GM11168 (cell line): ENCODE measurements around the gene NCAPG2.

Experiments used
- in situ Hi-C: fragments of 300-500 bp; cut with MboI; formaldehyde crosslinking; loops from one replicate; pipeline ENCODE4 v1.12.0; 2022; ENCODE audit warnings: low sequenced_read_pairs; ENCODE audit not compliant: unreplicated experiment

NCAPG2 gene

GRCh38 chr7:158735935-158736334 lies 31.3 kb upstream of the NCAPG2 start:
- in situ Hi-C loops: no loop called here

GRCh38 chr7:158734861-158735260 lies 30.3 kb upstream of the NCAPG2 start:
- in situ Hi-C loops: no loop called here

- in situ Hi-C loops: no loop called here
These were observed 29.3 kb upstream of the NCAPG2 start for GRCh38 chr7:158733775-158734494.

GRCh38 chr7:158733220-158733519 lies 28.6 kb upstream of the NCAPG2 start:
- in situ Hi-C loops: no loop called here

GRCh38 chr7:158732494-158733219 lies 28.1 kb upstream of the NCAPG2 start:
- in situ Hi-C loops: no loop called here

- in situ Hi-C loops: no loop called here
These were observed 27.2 kb upstream of the NCAPG2 start for GRCh38 chr7:158731761-158732160.

- in situ Hi-C loops: no loop called here
These were observed 26.1 kb upstream of the NCAPG2 start for GRCh38 chr7:158730383-158731346.

GRCh38 chr7:158729646-158730382 lies 25.2 kb upstream of the NCAPG2 start:
- in situ Hi-C loops: no loop called here

- in situ Hi-C loops: no loop called here
These were observed 24.5 kb upstream of the NCAPG2 start for GRCh38 chr7:158728911-158729645.

- in situ Hi-C loops: no loop called here
These were observed 23.1 kb upstream of the NCAPG2 start for GRCh38 chr7:158727690-158728089.

GRCh38 chr7:158726277-158726807 lies 21.7 kb upstream of the NCAPG2 start:
- in situ Hi-C loops: no loop called here

GRCh38 chr7:158725506-158725800 lies 20.8 kb upstream of the NCAPG2 start:
- in situ Hi-C loops: no loop called here

- in situ Hi-C loops: no loop called here
These were observed 20.3 kb upstream of the NCAPG2 start for GRCh38 chr7:158724658-158725505.

GRCh38 chr7:158723714-158724385 lies 19.2 kb upstream of the NCAPG2 start:
- in situ Hi-C loops: no loop called here

GRCh38 chr7:158723266-158723665 lies 18.7 kb upstream of the NCAPG2 start:
- in situ Hi-C loops: no loop called here

- in situ Hi-C loops: no loop called here
These were observed 18.1 kb upstream of the NCAPG2 start for GRCh38 chr7:158722574-158723237.

- in situ Hi-C loops: no loop called here
These were observed 15.5 kb upstream of the NCAPG2 start for GRCh38 chr7:158720112-158720511.

- in situ Hi-C loops: no loop called here
These were observed 12.2 kb upstream of the NCAPG2 start for GRCh38 chr7:158716802-158717201.
